A673 (cell line): ENCODE results near the gene TRAF1.

Source experiments
- CTCF ChIP-seq: fragments of 300-800, 200-600 bp; sonication (generic); conservative IDR thresholded peaks from 2 replicates; pipeline ENCODE4 v1.5.1; 2017; ENCODE audit warnings: low read depth, mild to moderate bottlenecking, antibody characterized with exemption, low read length, moderate library complexity, mixed read lengths
- EZH2 ChIP-seq: fragments of 200-600 bp; sonication (generic); IDR thresholded peaks from 2 replicates; pipeline ENCODE4 v1.6.1; 2017; ENCODE audit warnings: borderline replicate concordance, low read depth, mild to moderate bottlenecking, mixed read lengths, antibody characterized with exemption, low read length; ENCODE audit not compliant: poor library complexity, severe bottlenecking

- TF ChIP-seq CTCF (no peak), EZH2 (no peak)
Observed at GRCh38 chr9:120893611-120894307, 32.8 kb downstream of the TRAF1 start.
